ENCODE data around the gene LHFPL4.

Gene LHFPL4

DNA sequence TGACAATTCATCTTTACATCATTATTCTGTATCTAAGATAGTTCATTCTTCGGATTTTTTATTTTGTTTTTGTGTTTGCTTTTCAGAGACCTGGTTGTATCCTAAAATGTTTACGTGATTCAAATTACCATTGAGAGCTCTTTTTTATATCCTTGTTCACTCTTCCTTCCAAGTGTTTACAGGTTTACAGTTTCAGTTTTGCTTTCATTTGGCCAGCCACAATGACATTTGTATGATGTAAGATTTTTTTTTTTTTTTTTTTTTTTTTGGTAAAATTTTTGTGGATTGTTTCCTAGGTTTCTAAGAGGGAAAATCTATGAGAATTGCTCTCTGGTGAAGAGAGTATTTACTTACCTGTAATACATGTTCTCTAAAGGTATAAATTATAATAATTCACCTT, 101.2 kb downstream of the LHFPL4 start:
- no peak for DNase-seq (ENCODE audit: low read depth)
- TF ChIP-seq, protein P1, sequence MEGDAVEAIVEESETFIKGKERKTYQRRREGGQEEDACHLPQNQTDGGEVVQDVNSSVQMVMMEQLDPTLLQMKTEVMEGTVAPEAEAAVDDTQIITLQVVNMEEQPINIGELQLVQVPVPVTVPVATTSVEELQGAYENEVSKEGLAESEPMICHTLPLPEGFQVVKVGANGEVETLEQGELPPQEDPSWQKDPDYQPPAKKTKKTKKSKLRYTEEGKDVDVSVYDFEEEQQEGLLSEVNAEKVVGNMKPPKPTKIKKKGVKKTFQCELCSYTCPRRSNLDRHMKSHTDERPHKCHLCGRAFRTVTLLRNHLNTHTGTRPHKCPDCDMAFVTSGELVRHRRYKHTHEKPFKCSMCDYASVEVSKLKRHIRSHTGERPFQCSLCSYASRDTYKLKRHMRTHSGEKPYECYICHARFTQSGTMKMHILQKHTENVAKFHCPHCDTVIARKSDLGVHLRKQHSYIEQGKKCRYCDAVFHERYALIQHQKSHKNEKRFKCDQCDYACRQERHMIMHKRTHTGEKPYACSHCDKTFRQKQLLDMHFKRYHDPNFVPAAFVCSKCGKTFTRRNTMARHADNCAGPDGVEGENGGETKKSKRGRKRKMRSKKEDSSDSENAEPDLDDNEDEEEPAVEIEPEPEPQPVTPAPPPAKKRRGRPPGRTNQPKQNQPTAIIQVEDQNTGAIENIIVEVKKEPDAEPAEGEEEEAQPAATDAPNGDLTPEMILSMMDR (IDR thresholded peaks at IDR 0.05; ENCODE audit: control insufficient read depth, extremely low read depth, insufficient read depth) = no peak
- H3K4me3 ChIP-seq (ENCODE audit: low read depth, low read length) = no peak overlapping the region

DNA sequence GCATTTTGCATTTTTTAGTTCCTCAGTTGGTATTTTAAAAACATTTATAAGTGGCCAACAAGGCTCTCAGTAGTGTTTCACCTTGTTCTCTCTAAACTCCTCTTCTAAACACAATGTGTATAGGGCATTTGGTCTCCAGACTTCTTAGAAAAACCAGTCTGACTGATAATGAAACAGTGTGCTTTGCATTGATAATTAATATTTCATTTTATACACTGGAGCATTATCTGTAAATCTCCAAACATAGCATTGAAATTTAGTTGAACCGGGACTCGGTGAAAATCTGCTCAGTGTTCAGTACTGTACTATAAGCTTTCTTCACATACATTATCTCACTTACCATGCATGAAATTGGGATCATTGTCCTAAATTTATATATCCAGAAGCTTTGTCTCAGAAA, 102.6 kb downstream of the LHFPL4 start:
- TF ChIP-seq, protein P1 (IDR thresholded peaks at IDR 0.05; ENCODE audit: control insufficient read depth, extremely low read depth, insufficient read depth) = no peak
- H3K4me3 ChIP-seq (ENCODE audit: low read depth, low read length) = no peak overlapping the region
- DNase-seq (ENCODE audit: low read depth) = no peak

DNA sequence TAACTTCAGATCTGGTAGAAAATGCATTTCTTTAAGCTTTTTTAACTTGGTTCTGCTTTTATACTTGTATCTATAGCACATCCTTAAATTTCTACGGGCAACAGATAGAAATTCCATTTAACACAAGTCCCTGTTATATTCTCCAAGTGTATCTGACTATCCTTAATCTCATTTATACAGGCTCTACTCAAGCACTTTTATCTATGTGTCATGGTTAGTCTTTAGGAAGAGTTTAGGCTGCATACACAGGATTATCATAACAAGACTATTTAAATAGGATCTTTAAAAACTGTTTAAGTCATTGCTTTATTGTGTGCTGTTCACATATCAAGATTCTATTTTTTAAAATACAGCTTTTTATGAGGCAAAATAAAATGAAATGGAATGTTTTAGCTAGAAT, 103.5 kb downstream of the LHFPL4 start:
- DNase-seq (ENCODE audit: low read depth) = no peak
- no peak overlapping the region for H3K4me3 ChIP-seq (ENCODE audit: low read depth, low read length)
- TF ChIP-seq, protein P1 (IDR thresholded peaks at IDR 0.05; ENCODE audit: control insufficient read depth, extremely low read depth, insufficient read depth) = no peak

DNA sequence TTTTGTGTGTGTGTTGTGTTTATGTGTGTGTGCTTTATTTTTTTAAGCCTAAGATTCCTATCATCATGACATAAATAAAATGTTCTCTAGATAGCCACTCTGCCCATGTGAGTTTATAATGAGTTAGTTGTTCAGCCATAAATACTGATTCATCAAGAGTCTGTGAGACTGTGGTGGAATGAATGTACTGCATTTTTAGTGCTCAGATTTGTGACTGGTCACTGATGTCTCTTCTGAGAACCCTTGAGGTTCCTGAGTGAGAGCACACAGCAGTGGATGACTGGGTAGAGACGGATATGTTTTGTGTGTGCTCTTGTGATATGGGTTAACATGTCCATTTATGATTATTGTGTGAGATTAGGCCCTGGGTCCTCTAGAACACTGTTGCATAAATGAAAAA, 105.0 kb downstream of the LHFPL4 start:
- TF ChIP-seq, protein P1 (IDR thresholded peaks at IDR 0.05; ENCODE audit: control insufficient read depth, extremely low read depth, insufficient read depth) = no peak
- no peak overlapping the region for H3K4me3 ChIP-seq (ENCODE audit: low read depth, low read length)
- DNase-seq (ENCODE audit: low read depth) = no peak
